Left lung (tissue), 10 donors: Measurements from ENCODE around the gene CAV1. TPM values are rescaled to one million over a fixed set of nuclear protein-coding genes. Genes with fewer than 3 reads are reported as not detected.

ENCODE experiments used
- ATAC-seq: fragments of 200-7000 bp; cut with Tn5 transposase; one replicate; pipeline ENCODE4 v1.9.1; 2020; ENCODE audit warnings: moderate library complexity
- DNase-seq, 4 donors: peaks; one replicate each; pipeline ENCODE4 v3.0.0-alpha.2; 2013 to 2020
- H3K27ac ChIP-seq, 2 donors: fragments of 200-600 bp; sonication (generic) in 1 of 2; one replicate each; pipeline versions ENCODE4 v1.5.0 to v1.8.0; 2020 to 2021
- H3K27me3 ChIP-seq, 2 donors: fragments of 200-600 bp; sonication (generic) in 1 of 2; one replicate each; pipeline versions ENCODE4 v1.5.0 to v1.8.0; 2020 to 2021
- H3K36me3 ChIP-seq, 2 donors: fragments of 200-600 bp; sonication (generic) in 1 of 2; one replicate each; pipeline versions ENCODE4 v1.5.0 to v1.8.0; 2020 to 2021
- H3K4me1 ChIP-seq, 2 donors: fragments of 200-600 bp; one replicate each; pipeline ENCODE4 v1.8.0; 2021
- H3K4me3 ChIP-seq, 2 donors: fragments of 200-600 bp; sonication (generic) in 1 of 2; one replicate each; pipeline versions ENCODE4 v1.5.0 to v1.8.0; 2020 to 2021; ENCODE audit warnings: mild to moderate bottlenecking in 1 of 2
- H3K9me3 ChIP-seq, 2 donors: fragments of 200-600 bp; sonication (generic) in 1 of 2; one replicate each; pipeline versions ENCODE4 v1.5.0 to v1.8.0; 2020 to 2021
- intact Hi-C, 2 donors: fragments of 100-400 bp; cut with DNase I; formaldehyde crosslinking; loops; one replicate each; pipeline versions ENCODE4 v1.11.2 to v1.14.2; 2022
- polyA plus RNA-seq, 6 donors: library from polyadenylated mRNA; unstranded; fragments of 120-200 nt; gene quantifications; one replicate each; pipeline ENCODE4 v1.2.1, GENCODE V29; 2013; ENCODE audit not compliant: insufficient read length in 6 of 6
- total RNA-seq, 2 donors: library from RNA; stranded (reverse); fragmentation: NEBNext Ultra II Directional; extraction: Animal tissue kit (Norgen Biotek cat#: 25700); gene quantifications; one replicate each; pipeline ENCODE4 v1.2.1, GENCODE V29; 2021
- TF ChIP-seq, protein P1 (sequence below), 2 donors: fragments of 200-600 bp; sonication (generic) in 1 of 2; IDR thresholded peaks; one replicate each; pipeline versions ENCODE4 v1.5.0 to v1.8.0; 2021; ENCODE audit warnings: antibody characterized with exemption in 2 of 2
- donor health status: DM: no; HTN: yes; CAD: no.
- donor health status: DM: no; HTN: no; CAD: no.

CAV1 gene
- total and polyA plus RNA-seq, 8 donors: 332 to 520 (median 402) TPM

DNA sequence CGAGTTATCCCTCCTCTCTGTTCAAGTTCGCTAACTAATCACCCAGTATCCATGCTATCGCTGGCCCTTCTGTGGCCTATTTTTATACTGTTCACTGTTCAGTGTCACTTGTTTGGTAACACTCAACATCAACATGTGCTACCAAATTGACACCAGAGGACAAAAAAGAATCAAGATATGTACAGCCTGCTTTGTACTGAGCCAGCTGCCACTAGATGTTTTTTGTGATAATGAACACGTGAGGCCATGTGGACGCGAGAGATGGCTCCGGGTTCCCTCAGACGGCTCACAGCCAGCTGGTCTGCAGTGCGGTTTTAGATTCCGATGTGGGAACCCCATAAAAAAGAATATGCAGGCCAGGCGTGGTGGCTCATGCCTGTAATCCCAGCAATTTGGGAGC is 21.2 kb downstream of the CAV1 start:
- ATAC-seq: no peak
- H3K27ac ChIP-seq: no peak overlapping the region
- H3K27me3 ChIP-seq: no peaks in the 10 kb centered on the region
- peaks cover 4 to 24% of the 10 kb centered on the region in 2 donors for H3K4me1 ChIP-seq
- no peak for DNase-seq
- no peaks in the 10 kb centered on the region for H3K9me3 ChIP-seq
- TF ChIP-seq, protein P1, sequence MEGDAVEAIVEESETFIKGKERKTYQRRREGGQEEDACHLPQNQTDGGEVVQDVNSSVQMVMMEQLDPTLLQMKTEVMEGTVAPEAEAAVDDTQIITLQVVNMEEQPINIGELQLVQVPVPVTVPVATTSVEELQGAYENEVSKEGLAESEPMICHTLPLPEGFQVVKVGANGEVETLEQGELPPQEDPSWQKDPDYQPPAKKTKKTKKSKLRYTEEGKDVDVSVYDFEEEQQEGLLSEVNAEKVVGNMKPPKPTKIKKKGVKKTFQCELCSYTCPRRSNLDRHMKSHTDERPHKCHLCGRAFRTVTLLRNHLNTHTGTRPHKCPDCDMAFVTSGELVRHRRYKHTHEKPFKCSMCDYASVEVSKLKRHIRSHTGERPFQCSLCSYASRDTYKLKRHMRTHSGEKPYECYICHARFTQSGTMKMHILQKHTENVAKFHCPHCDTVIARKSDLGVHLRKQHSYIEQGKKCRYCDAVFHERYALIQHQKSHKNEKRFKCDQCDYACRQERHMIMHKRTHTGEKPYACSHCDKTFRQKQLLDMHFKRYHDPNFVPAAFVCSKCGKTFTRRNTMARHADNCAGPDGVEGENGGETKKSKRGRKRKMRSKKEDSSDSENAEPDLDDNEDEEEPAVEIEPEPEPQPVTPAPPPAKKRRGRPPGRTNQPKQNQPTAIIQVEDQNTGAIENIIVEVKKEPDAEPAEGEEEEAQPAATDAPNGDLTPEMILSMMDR (IDR thresholded peaks at IDR 0.05): no peak
- intact Hi-C loops: no loop called here
- no peak overlapping the region for H3K4me3 ChIP-seq
- no peaks in the 10 kb centered on the region for H3K36me3 ChIP-seq

DNA sequence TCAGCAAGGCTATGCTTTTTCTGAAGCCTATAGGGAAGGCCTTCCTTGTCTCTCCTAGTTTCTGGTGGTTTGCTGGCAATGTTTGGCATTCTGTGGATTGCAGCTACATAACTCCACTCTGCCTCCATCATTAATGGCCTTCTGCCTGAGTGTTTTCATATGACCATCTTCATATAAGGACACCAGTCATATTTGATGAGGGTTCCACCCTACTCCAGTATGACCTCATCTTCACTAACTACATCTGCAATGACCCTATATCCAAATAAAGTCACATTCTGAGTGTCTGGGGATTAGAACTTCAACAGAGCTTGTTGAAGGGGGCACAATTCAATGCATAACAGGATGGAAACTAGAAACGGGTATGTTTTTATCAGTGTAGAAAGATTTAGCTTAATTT is 22.1 kb downstream of the CAV1 start:
- Histone ChIP-seq H3K27ac (peak overlapping the region in 1 of 2 donors; percentile 28), H3K4me1 (peaks cover 4 to 15% of the 10 kb centered on the region in 2 donors), H3K4me3 (no peak overlapping the region), H3K27me3 (no peaks in the 10 kb centered on the region), H3K36me3 (no peaks in the 10 kb centered on the region), H3K9me3 (no peaks in the 10 kb centered on the region)
- ATAC-seq: no peak
- no peak for DNase-seq
- intact Hi-C loops: no loop called here
- TF ChIP-seq, protein P1 (IDR thresholded peaks at IDR 0.05): no peak

DNA sequence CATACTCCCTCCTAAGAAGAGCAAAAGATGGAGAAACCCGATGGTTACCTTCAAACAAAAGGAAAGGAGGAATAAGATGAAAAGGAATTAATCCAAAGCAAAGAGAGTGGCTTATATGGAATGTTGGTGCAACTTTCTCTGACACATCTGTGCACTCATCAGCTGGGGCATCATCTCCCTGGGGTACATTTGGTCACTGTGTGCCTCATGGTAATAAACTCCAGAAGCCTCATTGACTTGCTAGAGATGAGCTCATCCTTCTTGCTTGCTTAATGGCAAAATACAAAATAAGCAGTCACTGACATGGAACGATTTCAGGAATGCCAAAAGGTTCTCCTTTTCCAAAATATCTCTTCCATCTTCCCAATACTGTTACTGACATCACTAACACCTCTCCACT is 22.5 kb downstream of the CAV1 start:
- peaks cover 4 to 12% of the 10 kb centered on the region in 2 donors for H3K4me1 ChIP-seq
- intact Hi-C loops: no loop called here
- H3K27ac ChIP-seq: peak overlapping the region in 1 of 2 donors; percentile 28
- H3K36me3 ChIP-seq: no peaks in the 10 kb centered on the region
- ATAC-seq (no peak), DNase-seq (no peak)
- H3K9me3 ChIP-seq: no peaks in the 10 kb centered on the region
- TF ChIP-seq, protein P1 (IDR thresholded peaks at IDR 0.05): no peak
- no peaks in the 10 kb centered on the region for H3K27me3 ChIP-seq
- no peak overlapping the region for H3K4me3 ChIP-seq

DNA sequence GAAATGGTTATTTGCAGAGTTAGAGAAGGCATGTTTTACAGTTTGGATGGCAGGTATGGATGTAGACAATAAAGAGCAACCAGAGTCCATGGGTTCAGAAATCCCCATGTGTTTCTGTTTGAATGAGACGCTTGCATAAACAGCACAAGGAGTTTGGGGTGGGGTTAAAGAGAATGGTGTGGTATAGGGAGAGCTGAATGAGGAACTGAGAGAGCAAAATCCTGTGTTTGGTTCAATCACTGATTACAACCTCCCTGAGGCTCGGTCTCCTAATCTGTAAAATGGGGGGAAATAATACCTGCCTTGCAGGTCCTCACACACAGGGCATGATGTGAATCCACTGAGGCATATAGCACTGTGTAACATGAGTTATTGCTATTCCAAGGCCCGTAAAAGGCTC is 23.7 kb downstream of the CAV1 start:
- Histone ChIP-seq H3K36me3 (no peaks in the 10 kb centered on the region), H3K4me3 (no peak overlapping the region), H3K9me3 (no peaks in the 10 kb centered on the region), H3K27ac (no peak overlapping the region), H3K4me1 (peaks cover under 1 to 4% of the 10 kb centered on the region in 2 donors), H3K27me3 (no peaks in the 10 kb centered on the region)
- ATAC-seq: no peak
- TF ChIP-seq, protein P1 (IDR thresholded peaks at IDR 0.05): no peak
- intact Hi-C loops: no loop called here
- no peak for DNase-seq

DNA sequence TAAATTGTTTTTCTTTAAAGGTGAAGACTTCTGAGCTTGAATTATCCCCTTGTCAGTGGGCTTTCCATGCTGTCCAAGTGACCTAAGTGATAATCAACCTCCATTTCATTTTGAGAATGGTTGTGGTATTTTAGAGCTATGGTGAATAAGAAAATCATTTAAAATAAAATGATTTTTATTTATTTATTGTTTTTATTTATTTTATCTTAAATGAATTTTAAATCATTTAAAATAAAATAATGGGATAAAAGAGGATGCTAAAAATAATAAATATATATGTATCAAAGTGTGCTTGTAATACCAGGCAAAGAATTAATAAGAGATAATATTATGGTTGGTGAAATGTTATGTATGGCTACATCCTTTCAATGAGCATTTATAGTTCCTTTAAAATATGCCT is 24.5 kb downstream of the CAV1 start:
- intact Hi-C loops: no loop called here
- no peak overlapping the region for H3K27ac ChIP-seq
- ATAC-seq: no peak
- no peaks in the 10 kb centered on the region for H3K36me3 ChIP-seq
- H3K4me3 ChIP-seq: no peak overlapping the region
- no peaks in the 10 kb centered on the region for H3K27me3 ChIP-seq
- TF ChIP-seq, protein P1 (IDR thresholded peaks at IDR 0.05): no peak
- no peak for DNase-seq
- no peaks in the 10 kb centered on the region for H3K9me3 ChIP-seq
- H3K4me1 ChIP-seq: peaks cover 0 to 2% of the 10 kb centered on the region in 2 donors
